Measurements from ENCODE around the gene TCF12. TPM values are rescaled to one million over a fixed set of nuclear protein-coding genes. Genes with fewer than 3 reads are reported as not detected.
"Not testable (repeated sequence)": the region's sequence is repeated elsewhere in the genome, so short reads cannot be mapped to it uniquely, and the experiment has no call there.

TCF12 gene
- total RNA-seq, 1 donor from 2014 or later, result 88.6 TPM

DNA sequence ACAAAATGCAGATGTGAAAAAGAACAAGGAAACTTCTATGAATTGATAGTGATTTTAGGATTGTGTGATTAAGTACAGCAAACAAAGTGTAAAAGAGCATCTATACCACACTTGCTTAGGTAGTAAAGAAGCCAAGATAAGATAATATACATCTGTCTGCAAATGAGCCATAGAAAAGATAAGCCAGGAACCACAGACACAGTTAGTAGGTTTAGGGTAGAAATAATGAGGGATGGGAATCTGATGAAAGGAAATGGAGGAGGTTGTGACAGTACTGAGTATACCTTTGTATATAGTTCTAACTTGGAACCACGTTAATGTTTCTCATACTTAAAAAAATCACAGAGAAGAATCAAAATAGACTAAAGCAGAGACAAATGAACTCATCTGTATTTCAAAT, 54.0 kb downstream of the TCF12 start:
- DNase-seq (ENCODE audit: extremely low read depth, low read depth, low spot score), result no peak

GRCh38 chr15:56973463-56973862, 55.0 kb downstream of the TCF12 start:
- DNase-seq (ENCODE audit: extremely low read depth, low read depth, low spot score), result no peak

- no peak for DNase-seq (ENCODE audit: extremely low read depth, low read depth, low spot score)
These were observed 58.8 kb downstream of the TCF12 start for GRCh38 chr15:56977232-56977631.

- DNase-seq (ENCODE audit: extremely low read depth, low read depth, low spot score), result no peak
These were observed 60.6 kb downstream of the TCF12 start for GRCh38 chr15:56978898-56979662.

DNA sequence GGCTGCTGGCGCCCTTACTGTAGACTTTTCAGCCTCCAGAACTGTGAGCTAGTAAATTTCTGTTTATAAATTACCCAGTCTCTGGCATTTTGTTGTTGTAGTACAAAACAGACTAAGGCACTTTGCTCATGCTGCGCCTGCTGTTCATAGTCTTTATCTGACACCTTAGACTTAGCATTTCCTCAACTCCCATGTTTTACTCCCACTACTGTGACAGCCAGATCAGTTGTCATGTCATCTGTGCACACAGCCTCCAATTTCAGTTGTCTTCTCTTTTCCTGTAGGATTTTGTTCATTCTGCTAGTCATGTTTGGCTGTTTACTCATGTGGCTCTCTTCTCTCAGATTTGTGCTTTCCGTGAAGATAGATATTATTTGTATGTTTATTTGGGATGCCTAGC, 62.0 kb downstream of the TCF12 start:
- DNase-seq (ENCODE audit: extremely low read depth, low read depth, low spot score), result no peak

DNA sequence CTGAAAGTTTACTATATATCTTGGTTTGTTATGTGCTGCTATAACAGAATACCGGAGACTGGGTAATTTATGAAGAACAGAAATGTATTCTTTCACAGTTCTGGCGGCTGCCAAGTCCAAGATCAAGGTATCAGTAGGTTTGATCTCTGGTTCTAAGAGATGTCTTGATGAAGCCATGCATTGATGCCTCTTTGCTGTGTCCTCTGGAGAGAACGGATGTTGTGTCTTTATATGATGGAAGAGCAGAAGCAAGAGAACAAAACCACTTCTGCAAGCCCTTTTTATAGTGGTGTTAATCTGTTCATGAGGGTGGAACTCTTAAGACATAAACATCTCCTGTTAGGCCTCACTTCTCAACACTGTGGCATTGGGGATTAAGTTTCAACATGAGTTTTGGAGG, 62.7 kb downstream of the TCF12 start:
- no peak for DNase-seq (ENCODE audit: extremely low read depth, low read depth, low spot score)

- no peak for DNase-seq (ENCODE audit: extremely low read depth, low read depth, low spot score)
These were observed 64.5 kb downstream of the TCF12 start for GRCh38 chr15:56982987-56983386.

DNA sequence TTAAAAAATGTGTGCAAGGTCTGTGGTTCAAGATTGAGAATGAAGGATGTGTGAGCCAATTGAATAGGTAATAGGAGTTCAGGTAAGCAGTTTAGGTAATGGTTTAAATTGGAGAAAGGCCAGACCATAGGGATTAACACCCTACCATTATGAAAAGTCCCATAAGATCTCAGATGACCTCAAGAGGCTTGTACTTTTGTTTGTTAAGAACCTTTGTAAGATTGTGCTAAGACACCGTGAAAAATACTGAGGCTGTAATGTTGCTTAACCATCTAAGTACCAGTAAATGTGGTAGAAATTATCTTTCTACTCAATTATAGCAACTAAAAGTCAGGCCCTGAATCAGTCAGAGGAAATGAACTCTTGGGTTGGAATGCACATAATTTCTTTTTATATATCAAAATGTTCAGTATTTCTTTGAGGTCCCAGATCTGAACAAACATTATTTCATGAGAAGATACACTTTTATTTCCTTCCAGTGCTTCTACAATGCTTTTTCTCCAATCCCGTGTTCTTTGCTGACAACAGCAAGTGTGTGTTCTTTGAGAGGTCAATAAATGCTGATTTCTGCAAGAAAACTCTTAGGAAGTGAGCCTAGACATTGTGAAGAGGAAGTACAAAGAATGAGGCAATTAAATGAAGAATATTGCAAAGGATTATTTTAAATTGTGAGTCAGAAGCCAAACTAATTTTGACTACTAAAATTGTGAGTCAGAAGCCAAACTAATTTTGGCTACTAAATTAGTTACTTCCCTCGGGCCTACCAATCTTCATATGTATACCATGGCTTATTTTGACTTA, 66.4 kb downstream of the TCF12 start:
- DNase-seq (ENCODE audit: extremely low read depth, low read depth, low spot score), result no peak

DNA sequence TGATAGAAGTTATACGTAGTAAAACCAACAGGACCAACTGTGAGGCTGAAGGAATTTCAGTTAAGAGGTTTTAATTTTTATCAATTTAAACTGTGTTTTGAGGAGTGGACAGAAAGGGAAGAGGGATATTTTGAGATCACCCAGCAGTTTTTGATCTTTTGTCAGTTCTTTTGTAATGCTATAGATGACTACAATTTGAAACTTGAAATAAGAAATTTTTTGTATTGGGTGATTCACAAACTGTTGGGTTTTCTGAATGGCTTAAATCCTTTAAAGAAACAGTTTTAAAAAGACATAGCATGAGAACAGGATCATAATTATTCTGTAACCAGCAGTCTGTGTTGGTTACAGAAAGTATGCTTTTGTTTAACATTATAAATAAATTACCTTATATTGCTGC, 67.4 kb downstream of the TCF12 start:
- no peak for DNase-seq (ENCODE audit: extremely low read depth, low read depth, low spot score)

- DNase-seq (ENCODE audit: extremely low read depth, low read depth, low spot score), result no peak
These were observed 68.8 kb downstream of the TCF12 start for GRCh38 chr15:56987286-56987685.

GRCh38 chr15:56988219-56988618, 69.8 kb downstream of the TCF12 start:
- no peak for DNase-seq (ENCODE audit: extremely low read depth, low read depth, low spot score)

DNA sequence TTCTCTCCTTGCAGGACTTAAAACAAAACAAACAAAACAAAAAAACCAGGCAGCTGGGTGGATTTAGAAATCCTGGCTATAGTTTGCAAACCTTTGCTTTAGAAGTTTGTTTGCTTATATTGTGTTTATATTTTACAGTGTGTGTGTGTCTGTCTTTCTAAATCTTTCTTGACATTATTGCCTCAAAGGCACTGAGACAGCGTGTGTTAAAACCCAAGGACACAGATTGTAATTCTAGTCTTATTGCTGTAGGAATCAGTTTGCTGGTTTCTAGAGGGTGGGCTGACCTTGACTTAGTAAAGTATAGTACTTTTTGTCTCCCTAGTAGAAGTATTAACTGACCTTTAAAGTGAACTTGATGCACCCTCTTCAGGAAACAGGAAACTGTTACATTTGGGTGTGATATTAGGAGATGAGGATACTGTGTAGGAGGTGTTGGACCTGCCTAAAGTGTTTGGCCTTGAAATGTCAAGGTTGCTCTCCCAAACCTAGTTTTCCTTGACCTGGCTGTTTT, 71.0 kb downstream of the TCF12 start:
- DNase-seq (ENCODE audit: extremely low read depth, low read depth, low spot score), result no peak

- no peak for DNase-seq (ENCODE audit: extremely low read depth, low read depth, low spot score)
These were observed 72.6 kb downstream of the TCF12 start for GRCh38 chr15:56991017-56991416.

GRCh38 chr15:56992725-56993124, 74.3 kb downstream of the TCF12 start:
- no peak for DNase-seq (ENCODE audit: extremely low read depth, low read depth, low spot score)

DNA sequence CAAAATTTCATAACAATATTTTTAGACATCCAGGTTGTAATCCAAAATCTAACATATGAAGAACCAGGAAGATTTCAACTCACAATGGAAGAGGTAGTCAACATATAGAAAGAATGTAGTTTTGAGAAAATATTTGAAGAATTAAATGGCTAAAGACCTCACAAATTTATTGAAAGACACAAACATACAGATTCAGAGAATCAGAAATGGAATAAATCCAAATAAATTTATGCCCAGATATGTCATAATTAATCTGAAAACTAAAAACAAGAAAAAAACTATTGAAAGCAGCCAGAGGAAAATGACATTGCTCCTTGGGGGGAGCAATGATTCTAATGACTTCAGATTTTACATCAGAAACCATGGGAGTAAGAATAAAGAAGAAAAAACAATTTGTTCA, 75.8 kb downstream of the TCF12 start:
- DNase-seq (ENCODE audit: extremely low read depth, low read depth, low spot score), result no peak

DNA sequence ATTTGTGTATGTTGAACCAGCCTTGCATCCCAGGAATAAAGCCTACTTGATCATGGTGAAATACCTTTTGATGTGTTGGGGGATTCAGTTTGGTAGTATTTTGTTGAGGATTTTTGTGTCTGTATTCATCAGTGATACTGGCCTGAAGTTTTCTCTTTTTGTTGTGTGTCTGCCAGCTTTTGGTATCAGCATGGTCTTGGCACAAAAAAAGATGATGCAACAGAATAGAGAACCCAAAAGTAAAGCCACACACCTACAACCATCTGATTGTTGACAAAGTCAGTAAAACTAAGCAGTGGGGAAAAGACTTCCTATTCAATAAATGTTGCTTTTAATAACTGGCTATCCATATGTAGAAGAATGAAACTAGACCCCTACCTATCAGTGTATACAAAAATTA, 77.6 kb downstream of the TCF12 start:
- no peak for DNase-seq (ENCODE audit: extremely low read depth, low read depth, low spot score)

GRCh38 chr15:56996746-56997470, 78.5 kb downstream of the TCF12 start:
- DNase-seq (ENCODE audit: extremely low read depth, low read depth, low spot score), result no peak

GRCh38 chr15:57003418-57003817, 85.0 kb downstream of the TCF12 start:
- no peak for DNase-seq (ENCODE audit: extremely low read depth, low read depth, low spot score)

DNA sequence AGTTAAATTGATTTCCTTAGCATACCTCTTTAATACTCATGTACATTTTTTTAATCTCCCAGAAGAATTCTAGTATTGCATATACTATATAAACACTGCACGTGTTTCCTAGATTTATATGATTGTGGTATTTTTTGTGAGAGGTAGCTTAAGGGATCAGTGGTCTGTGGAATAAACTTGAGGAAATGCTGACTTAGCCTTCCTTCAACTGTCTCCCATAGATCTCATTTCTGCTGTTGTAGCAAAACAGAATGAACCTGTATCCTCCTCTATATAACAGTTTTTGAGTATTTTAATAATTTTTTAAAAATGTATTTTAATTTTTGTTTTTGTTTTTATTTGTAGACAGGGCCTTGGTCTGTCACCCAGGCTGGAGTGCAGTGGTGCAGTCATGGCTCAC, 86.8 kb downstream of the TCF12 start:
- DNase-seq (ENCODE audit: extremely low read depth, low read depth, low spot score), result no peak

DNA sequence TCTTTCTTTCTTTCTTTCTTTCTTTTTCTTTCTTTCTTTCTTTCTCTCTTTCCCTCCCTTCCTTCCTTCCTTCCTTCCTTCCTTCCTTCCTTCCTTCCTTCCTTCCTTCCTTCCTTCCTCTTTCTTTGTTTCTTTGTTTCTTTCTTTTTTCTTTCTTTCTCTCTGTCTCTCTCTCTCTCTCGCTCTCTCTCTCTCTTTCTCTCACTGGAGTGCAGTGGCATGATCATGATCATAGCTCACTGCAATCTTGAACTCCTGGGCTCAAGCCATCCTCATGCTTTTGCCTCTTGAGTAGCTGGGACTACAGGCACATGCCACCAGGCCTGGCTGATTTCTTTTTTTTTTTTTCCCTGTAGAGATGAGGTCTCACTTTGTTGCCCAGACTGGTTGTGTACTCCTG, 89.4 kb downstream of the TCF12 start:
- DNase-seq (ENCODE audit: extremely low read depth, low read depth, low spot score), result not testable (repeated sequence)

GRCh38 chr15:57010724-57011123, 92.3 kb downstream of the TCF12 start:
- DNase-seq (ENCODE audit: extremely low read depth, low read depth, low spot score), result no peak

All from glomerular endothelial cell (primary cell).